A549 (cell line): ENCODE results near the gene LY6G5C. TPM values are rescaled to one million over a fixed set of nuclear protein-coding genes. Genes with fewer than 3 reads are reported as not detected.

Source experiments
- ATAC-seq, 2 experiments: fragments of 200-7000 bp in 1 of 2; fragments of >200 bp in 1 of 2; cut with Nextera tagmentation in 1 of 2; cut with Tn5 transposase in 1 of 2; 3 replicates each; pipeline versions ENCODE4 v1.8.0 to v1.9.1; 2018 to 2020; ENCODE audit warnings: mild to moderate bottlenecking in 1 of 2, moderate library complexity in 1 of 2
- CTCF ChIA-PET: fragments of 300-600 bp; sonication (Branson Sonifier 250); formaldehyde crosslinking; extraction: SDS; loops from one replicate; lab custom pipeline; 2021; ENCODE audit warnings: antibody characterized with exemption, inconsistent platforms; lab: Yijun Ruan, JAX
- POLR2A ChIA-PET: fragments of 350-600 bp; formaldehyde crosslinking; extraction: SDS; loops from one replicate; lab custom pipeline; 2021; ENCODE audit warnings: antibody characterized with exemption, inconsistent platforms; lab: Yijun Ruan, JAX
- DNase-seq, 2 experiments: peaks; one replicate each; pipeline versions ENCODE4 v3.0.0 to v3.0.0-alpha.2; 2011 to 2016; ENCODE audit warnings: low read depth in 1 of 2, low spot score in 1 of 2
- FAIRE-seq: peaks from 2 replicates; lab custom pipeline; 2011; peaks lifted over from hg19 to GRCh38; lab: Jason Lieb, UNC
- H3K27ac ChIP-seq, 2 experiments: fragments of >200 bp; sonication (Bioruptor Twin); formaldehyde crosslinking; 3 replicates each; pipeline ENCODE4 v1.5.1; 2016 to 2017
- H3K4me1 ChIP-seq: fragments of >200 bp; sonication (Bioruptor Twin); formaldehyde crosslinking; 3 replicates; pipeline ENCODE4 v1.6.1; 2016
- H3K4me2 ChIP-seq: fragments of >200 bp; sonication (Bioruptor Twin); formaldehyde crosslinking; 3 replicates; pipeline ENCODE4 v1.6.1; 2016
- H3K4me3 ChIP-seq: fragments of >200 bp; sonication (Bioruptor Twin); formaldehyde crosslinking; 3 replicates; pipeline ENCODE4 v1.5.1; 2016
- H3K9me3 ChIP-seq: fragments of >200 bp; sonication (Bioruptor Twin); formaldehyde crosslinking; 3 replicates; pipeline ENCODE4 v1.6.1; 2016
- CBX2 ChIP-seq: fragments of 200-600 bp; sonication (generic); IDR thresholded peaks from 2 replicates; pipeline ENCODE4 v1.6.1; 2016; ENCODE audit warnings: low read depth, mild to moderate bottlenecking, borderline replicate concordance
- CHD4 ChIP-seq: fragments of 200-600 bp; sonication (generic); IDR thresholded peaks from 2 replicates; pipeline ENCODE4 v1.6.1; 2016; ENCODE audit warnings: antibody characterized with exemption, mild to moderate bottlenecking, borderline replicate concordance
- EHF ChIP-seq: fragments of 250-450 bp; sonication (Bioruptor Pico); IDR thresholded peaks from 2 replicates; pipeline ENCODE4 v1.5.0; 2020; ENCODE audit warnings: mild to moderate bottlenecking
- EP300 ChIP-seq, 2 experiments: fragments of >200 bp; sonication (Bioruptor Twin); formaldehyde crosslinking; IDR thresholded peaks; 2 replicates in 1 of 2; 3 replicates in 1 of 2; pipeline ENCODE4 v1.6.1; 2016 to 2017
- FOSL2 ChIP-seq, 2 experiments: fragments of 450-650 bp in 1 of 2; fragments of >200 bp in 1 of 2; sonication (Bioruptor Twin) in 1 of 2; formaldehyde crosslinking; IDR thresholded peaks; 2 replicates each; pipeline versions ENCODE4 v1.5.0 to v1.6.1; 2016 to 2020; ENCODE audit warnings: mild to moderate bottlenecking in 1 of 2, moderate library complexity in 1 of 2
- FOXS1 ChIP-seq: fragments of 250-450 bp; sonication (Bioruptor Pico); IDR thresholded peaks from 2 replicates; pipeline ENCODE4 v1.5.0; 2020; ENCODE audit warnings: mild to moderate bottlenecking, moderate library complexity
- GATA3 ChIP-seq: IDR thresholded peaks from 2 replicates; pipeline ENCODE4 v1.6.1; 2012; ENCODE audit warnings: borderline replicate concordance
- HDAC2 ChIP-seq: fragments of 200-600 bp; sonication (generic); IDR thresholded peaks from 2 replicates; pipeline ENCODE4 v1.6.1; 2016
- HOXB5 ChIP-seq: fragments of 250-450 bp; sonication (Bioruptor Pico); IDR thresholded peaks from 2 replicates; pipeline ENCODE4 v1.5.0; 2020; ENCODE audit warnings: mild to moderate bottlenecking, moderate library complexity
- MAZ ChIP-seq: fragments of 150-350 bp; IDR thresholded peaks from 2 replicates; pipeline ENCODE4 v1.6.1; 2014; ENCODE audit warnings: antibody characterized with exemption, low read depth, low read length, borderline replicate concordance
- NPAS2 ChIP-seq: fragments of 250-450 bp; sonication (Bioruptor Pico); IDR thresholded peaks from 2 replicates; pipeline ENCODE4 v1.8.0; 2022; ENCODE audit warnings: mild to moderate bottlenecking, moderate library complexity, borderline replicate concordance
- POLR2A ChIP-seq: IDR thresholded peaks from 2 replicates; pipeline ENCODE4 v1.6.1; 2012; ENCODE audit warnings: mild to moderate bottlenecking, low read length
- RAD21 ChIP-seq, 2 experiments: fragments of >200 bp in 1 of 2; sonication (Bioruptor Twin) in 1 of 2; formaldehyde crosslinking in 1 of 2; IDR thresholded peaks in 1 of 2; conservative IDR thresholded peaks in 1 of 2; 2 replicates in 1 of 2; 3 replicates in 1 of 2; pipeline ENCODE4 v1.6.1; 2012 to 2018; ENCODE audit warnings: inconsistent platforms in 1 of 2
- RCOR1 ChIP-seq: fragments of 150-350 bp; IDR thresholded peaks from 2 replicates; pipeline ENCODE4 v1.6.1; 2014; ENCODE audit warnings: antibody characterized with exemption, low read length, low read depth
- RFX5 ChIP-seq: fragments of 450-650 bp; IDR thresholded peaks from 2 replicates; pipeline ENCODE4 v1.7.1; 2014; ENCODE audit warnings: antibody characterized with exemption, mild to moderate bottlenecking, moderate library complexity
- RNF2 ChIP-seq: fragments of 200-600 bp; sonication (generic); IDR thresholded peaks from 2 replicates; pipeline ENCODE4 v1.6.1; 2016; ENCODE audit warnings: low read depth, mild to moderate bottlenecking, antibody characterized with exemption, moderate library complexity, borderline replicate concordance
- SMC3 ChIP-seq: fragments of >200 bp; sonication (Bioruptor Twin); formaldehyde crosslinking; IDR thresholded peaks from 3 replicates; pipeline ENCODE4 v1.6.1; 2018; ENCODE audit warnings: inconsistent platforms
- WGBS: methylation state at CpG from one replicate; pipeline ENCODE4 v1.1.6; 2017; ENCODE audit errors: missing lambda C conversion rate; 5-methylcytosine and 5-hydroxymethylcytosine counted together
- polyA plus RNA-seq, 4 experiments: library from polyadenylated mRNA; depleted of rRNA in 3 of 4; stranded (reverse); fragments of >200 nt; fragmentation: RNase III in 1 of 4; extraction: RNeasy Plus Mini Kit Qiagen cat#74134 plus additional on column Dnase treatment in 1 of 4; gene quantifications; 2 replicates in 3 of 4; 3 replicates in 1 of 4; pipeline ENCODE4 v1.2.3, GENCODE V29; 2011 to 2017
- TF ChIP-seq, protein P1 (sequence below): fragments of >200 bp; sonication (Bioruptor Twin); formaldehyde crosslinking; IDR thresholded peaks from 2 replicates; pipeline ENCODE4 v1.6.1; 2016
- TF ChIP-seq, protein P2 (sequence below): fragments of >200 bp; sonication (Bioruptor Twin); formaldehyde crosslinking; IDR thresholded peaks from 3 replicates; pipeline ENCODE4 v1.6.1; 2016
- TF ChIP-seq, protein P3 (sequence below): IDR thresholded peaks from 2 replicates; pipeline ENCODE4 v1.6.1; 2012; ENCODE audit warnings: low read depth, borderline replicate concordance
- TF ChIP-seq, protein P4 (sequence below): fragments of 150-350 bp; IDR thresholded peaks from 2 replicates; pipeline ENCODE4 v1.6.1; 2014; ENCODE audit warnings: low read depth, mild to moderate bottlenecking, low read length
- TF ChIP-seq, protein P5 (sequence below): IDR thresholded peaks from 2 replicates; pipeline ENCODE4 v1.6.1; 2012

LY6G5C gene
- polyA plus RNA-seq, 2 of the 4 experiments (the other 2 are of a cell fraction) = 1.2 to 1.6 TPM

DNA sequence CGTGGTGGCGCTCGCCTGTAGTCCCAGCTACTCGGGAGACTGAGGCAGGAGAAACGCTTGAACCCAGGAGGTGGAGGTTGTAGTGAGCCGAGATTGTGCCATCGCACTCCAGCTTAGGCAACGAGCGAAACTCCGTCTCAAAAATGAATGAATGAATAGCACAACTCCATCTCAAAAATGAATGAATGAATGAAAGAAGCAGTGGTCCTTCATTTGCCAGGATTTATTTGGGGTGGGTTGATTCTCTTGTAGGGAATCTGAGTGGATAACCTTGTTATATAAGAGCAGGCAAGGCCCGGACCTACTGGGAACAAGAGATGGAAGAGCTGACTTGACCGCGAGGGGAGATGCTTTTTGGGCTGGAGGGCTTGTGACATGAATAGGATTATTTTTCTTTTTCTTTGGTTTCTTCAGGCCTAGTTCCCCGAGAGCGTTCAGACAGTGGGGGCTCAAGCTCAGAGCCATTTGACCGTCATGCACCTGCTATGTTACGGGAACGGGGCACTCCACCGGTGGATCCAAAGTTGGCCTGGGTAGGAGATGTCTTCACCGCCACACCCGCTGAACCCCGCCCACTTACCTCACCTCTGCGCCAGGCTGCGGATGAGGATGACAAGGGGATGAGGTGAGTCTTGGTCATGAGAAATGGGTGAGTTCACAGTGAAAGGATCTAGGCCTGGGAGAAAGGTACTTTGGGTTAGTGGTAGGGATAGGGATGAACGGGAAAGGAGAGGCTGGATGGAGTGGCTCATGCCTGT is 50.5 kb downstream of the LY6G5C start:
- Histone ChIP-seq H3K4me2 (no peak overlapping the region), H3K9me3 (no peaks in the 10 kb centered on the region), H3K27ac (no peak overlapping the region), H3K4me1 (no peaks in the 10 kb centered on the region), H3K4me3 (no peak overlapping the region)
- 92% methylated on average over 25 of the region's 25 CpGs for WGBS
- ATAC-seq (no peak), DNase-seq (no peak), FAIRE-seq (no peak)
- ChIA-PET CTCF (interaction anchor here (1.0 kb wide), 1 partner anchor 84 kb away, joined by 3 read pairs; the partner anchor contains the start of gene ATP6V1G2), POLR2A (no interaction called here)
- TF ChIP-seq CHD4 (no peak), RNF2 (no peak), CBX2 (no peak), POLR2A (no peak), FOXS1 (no peak), EHF (CRISPR knock-in tag) (no peak), GATA3 (no peak), NPAS2 (CRISPR knock-in tag) (no peak), SMC3 (no peak)
- TF ChIP-seq, protein P1, sequence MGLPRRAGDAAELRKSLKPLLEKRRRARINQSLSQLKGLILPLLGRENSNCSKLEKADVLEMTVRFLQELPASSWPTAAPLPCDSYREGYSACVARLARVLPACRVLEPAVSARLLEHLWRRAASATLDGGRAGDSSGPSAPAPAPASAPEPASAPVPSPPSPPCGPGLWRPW = no peak

DNA sequence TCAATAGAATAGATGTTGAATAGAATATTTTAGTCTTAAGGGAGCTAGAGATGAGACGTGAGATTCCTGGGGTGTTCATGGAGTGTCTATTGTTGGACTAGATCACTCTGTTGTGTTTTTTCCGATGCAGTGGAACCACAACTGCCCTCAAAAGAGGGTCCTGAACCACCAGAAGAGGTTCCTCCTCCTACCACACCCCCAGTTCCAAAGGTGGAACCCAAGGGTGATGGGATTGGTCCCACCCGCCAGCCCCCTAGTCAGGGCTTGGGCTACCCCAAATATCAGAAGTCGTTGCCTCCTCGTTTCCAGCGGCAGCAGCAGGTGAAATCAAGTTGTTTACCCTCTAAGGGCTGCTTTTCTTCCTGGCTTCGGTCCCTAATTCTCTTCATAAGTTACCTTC is 51.9 kb downstream of the LY6G5C start:
- Histone ChIP-seq H3K27ac (no peak overlapping the region), H3K4me3 (no peak overlapping the region), H3K4me2 (no peak overlapping the region), H3K9me3 (no peaks in the 10 kb centered on the region), H3K4me1 (no peaks in the 10 kb centered on the region)
- WGBS = 93% methylated on average over 7 of the region's 7 CpGs
- FAIRE-seq (no peak), ATAC-seq (no peak), DNase-seq (no peak)
- TF ChIP-seq, protein P2, sequence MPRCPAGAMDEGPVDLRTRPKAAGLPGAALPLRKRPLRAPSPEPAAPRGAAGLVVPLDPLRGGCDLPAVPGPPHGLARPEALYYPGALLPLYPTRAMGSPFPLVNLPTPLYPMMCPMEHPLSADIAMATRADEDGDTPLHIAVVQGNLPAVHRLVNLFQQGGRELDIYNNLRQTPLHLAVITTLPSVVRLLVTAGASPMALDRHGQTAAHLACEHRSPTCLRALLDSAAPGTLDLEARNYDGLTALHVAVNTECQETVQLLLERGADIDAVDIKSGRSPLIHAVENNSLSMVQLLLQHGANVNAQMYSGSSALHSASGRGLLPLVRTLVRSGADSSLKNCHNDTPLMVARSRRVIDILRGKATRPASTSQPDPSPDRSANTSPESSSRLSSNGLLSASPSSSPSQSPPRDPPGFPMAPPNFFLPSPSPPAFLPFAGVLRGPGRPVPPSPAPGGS = no peak
- TF ChIP-seq FOSL2 (IDR thresholded peaks at IDR 0.05) (no peak), FOSL2 (CRISPR knock-in tag; IDR thresholded peaks at IDR 0.05) (no peak), SMC3 (no peak), RAD21 (conservative IDR thresholded peaks at IDR 0.05 in 1 of 2, IDR thresholded peaks at IDR 0.05 in 1 of 2) (no peak)
- TF ChIP-seq, protein P3, sequence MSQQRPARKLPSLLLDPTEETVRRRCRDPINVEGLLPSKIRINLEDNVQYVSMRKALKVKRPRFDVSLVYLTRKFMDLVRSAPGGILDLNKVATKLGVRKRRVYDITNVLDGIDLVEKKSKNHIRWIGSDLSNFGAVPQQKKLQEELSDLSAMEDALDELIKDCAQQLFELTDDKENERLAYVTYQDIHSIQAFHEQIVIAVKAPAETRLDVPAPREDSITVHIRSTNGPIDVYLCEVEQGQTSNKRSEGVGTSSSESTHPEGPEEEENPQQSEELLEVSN = no peak
- POLR2A ChIA-PET = no interaction called here
- CTCF ChIA-PET = no interaction called here

DNA sequence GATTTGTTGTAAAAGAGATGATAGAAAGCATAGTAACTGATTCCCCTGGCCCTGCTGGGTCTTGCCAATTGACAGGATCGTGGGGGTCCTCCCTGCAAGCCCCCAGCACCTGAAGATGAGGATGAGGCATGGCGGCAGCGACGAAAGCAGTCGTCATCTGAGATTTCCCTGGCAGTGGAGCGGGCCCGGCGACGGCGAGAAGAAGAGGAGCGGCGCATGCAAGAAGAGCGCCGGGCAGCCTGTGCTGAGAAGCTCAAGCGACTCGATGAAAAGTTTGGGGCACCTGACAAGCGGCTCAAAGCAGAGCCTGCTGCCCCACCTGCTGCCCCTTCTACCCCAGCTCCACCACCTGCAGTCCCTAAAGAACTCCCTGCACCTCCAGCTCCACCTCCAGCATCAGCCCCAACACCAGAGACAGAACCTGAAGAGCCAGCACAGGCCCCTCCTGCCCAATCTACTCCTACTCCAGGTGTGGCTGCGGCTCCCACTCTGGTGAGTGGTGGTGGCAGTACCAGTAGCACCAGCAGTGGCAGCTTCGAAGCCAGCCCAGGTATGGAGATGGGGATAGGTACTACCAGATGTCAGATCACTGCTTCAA is 53.1 kb downstream of the LY6G5C start:
- ChIA-PET POLR2A (no interaction called here), CTCF (interaction anchor here (0.9 to 1.3 kb wide), 3 partner anchors 22 to 76 kb away, joined by 3 to 4 read pairs (median 3); no protein-coding TSS in a partner anchor)
- Histone ChIP-seq H3K4me1 (peaks cover 2% of the 10 kb centered on the region; the same call in 2 of the 3 replicates), H3K9me3 (no peaks in the 10 kb centered on the region), H3K27ac (no peak overlapping the region), H3K4me3 (no peak overlapping the region)
- no peak for ATAC-seq
- no peak for DNase-seq
- FAIRE-seq = no peak
- 89% methylated on average over 17 of the region's 19 CpGs for WGBS
- TF ChIP-seq HDAC2 = no peak
- no peak for TF ChIP-seq RFX5
- TF ChIP-seq, protein P4, sequence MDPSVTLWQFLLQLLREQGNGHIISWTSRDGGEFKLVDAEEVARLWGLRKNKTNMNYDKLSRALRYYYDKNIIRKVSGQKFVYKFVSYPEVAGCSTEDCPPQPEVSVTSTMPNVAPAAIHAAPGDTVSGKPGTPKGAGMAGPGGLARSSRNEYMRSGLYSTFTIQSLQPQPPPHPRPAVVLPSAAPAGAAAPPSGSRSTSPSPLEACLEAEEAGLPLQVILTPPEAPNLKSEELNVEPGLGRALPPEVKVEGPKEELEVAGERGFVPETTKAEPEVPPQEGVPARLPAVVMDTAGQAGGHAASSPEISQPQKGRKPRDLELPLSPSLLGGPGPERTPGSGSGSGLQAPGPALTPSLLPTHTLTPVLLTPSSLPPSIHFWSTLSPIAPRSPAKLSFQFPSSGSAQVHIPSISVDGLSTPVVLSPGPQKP = no peak
- TF ChIP-seq, protein P5, sequence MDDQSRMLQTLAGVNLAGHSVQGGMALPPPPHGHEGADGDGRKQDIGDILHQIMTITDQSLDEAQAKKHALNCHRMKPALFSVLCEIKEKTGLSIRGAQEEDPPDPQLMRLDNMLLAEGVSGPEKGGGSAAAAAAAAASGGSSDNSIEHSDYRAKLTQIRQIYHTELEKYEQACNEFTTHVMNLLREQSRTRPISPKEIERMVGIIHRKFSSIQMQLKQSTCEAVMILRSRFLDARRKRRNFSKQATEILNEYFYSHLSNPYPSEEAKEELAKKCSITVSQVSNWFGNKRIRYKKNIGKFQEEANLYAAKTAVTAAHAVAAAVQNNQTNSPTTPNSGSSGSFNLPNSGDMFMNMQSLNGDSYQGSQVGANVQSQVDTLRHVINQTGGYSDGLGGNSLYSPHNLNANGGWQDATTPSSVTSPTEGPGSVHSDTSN = no peak
- TF ChIP-seq RCOR1 = no peak
- no peak for TF ChIP-seq HOXB5 (CRISPR knock-in tag)
- no peak for TF ChIP-seq EP300 (IDR thresholded peaks at IDR 0.05)
- no peak for TF ChIP-seq MAZ
- TF ChIP-seq, all 56 proteins: peak for 0
- H3K4me2 ChIP-seq = no peak overlapping the region
